H9 (cell line): ENCODE results near the gene CD19. TPM values are rescaled to one million over a fixed set of nuclear protein-coding genes. Genes with fewer than 3 reads are reported as not detected.

Experiments
- DNase-seq: peaks from one replicate; pipeline ENCODE4 v3.0.0-alpha.2; 2017
- H2AFZ ChIP-seq: one replicate; pipeline ENCODE4 v1.6.1; 2013; ENCODE audit warnings: mild to moderate bottlenecking, low read length, control low read depth, moderate library complexity
- H2AK5ac ChIP-seq: 2 replicates; pipeline ENCODE4 v1.6.1; 2013; ENCODE audit warnings: low read length, control low read depth, mixed read lengths; ENCODE audit not compliant: insufficient read length
- H2BK120ac ChIP-seq: one replicate; pipeline ENCODE4 v1.6.1; 2013; ENCODE audit warnings: low read depth, mild to moderate bottlenecking, low read length, control low read depth, inconsistent platforms; ENCODE audit not compliant: poor library complexity, severe bottlenecking
- H2BK12ac ChIP-seq: 2 replicates; pipeline ENCODE4 v1.6.1; 2013; ENCODE audit warnings: low read length, control low read depth, mixed read lengths, low read depth; ENCODE audit not compliant: insufficient read length
- H2BK15ac ChIP-seq: 2 replicates; pipeline ENCODE4 v1.6.1; 2013; ENCODE audit warnings: low read depth, low read length, control low read depth
- H2BK20ac ChIP-seq: one replicate; pipeline ENCODE4 v1.6.1; 2013; ENCODE audit warnings: low read depth, mild to moderate bottlenecking, low read length, control low read depth, inconsistent platforms; ENCODE audit not compliant: poor library complexity, severe bottlenecking
- H2BK5ac ChIP-seq: 2 replicates; pipeline ENCODE4 v1.6.1; 2013; ENCODE audit warnings: low read length, control low read depth, mixed read lengths; ENCODE audit not compliant: insufficient read length
- H3K14ac ChIP-seq: 2 replicates; pipeline ENCODE4 v1.6.1; 2013; ENCODE audit warnings: low read length, control low read depth; ENCODE audit not compliant: insufficient read depth
- H3K18ac ChIP-seq: 2 replicates; pipeline ENCODE4 v1.6.1; 2013; ENCODE audit warnings: low read depth, mild to moderate bottlenecking, mixed read lengths, low read length, control low read depth; ENCODE audit not compliant: insufficient read length
- H3K23ac ChIP-seq: 2 replicates; pipeline ENCODE4 v1.6.1; 2013; ENCODE audit warnings: low read length, control low read depth, mixed read lengths, low read depth; ENCODE audit not compliant: insufficient read length
- H3K23me2 ChIP-seq: 2 replicates; pipeline ENCODE4 v1.6.1; 2013; ENCODE audit warnings: low read depth, mild to moderate bottlenecking, mixed read lengths, low read length, control low read depth; ENCODE audit not compliant: insufficient read length, poor library complexity, severe bottlenecking
- H3K27ac ChIP-seq: 2 replicates; pipeline ENCODE4 v1.5.1; 2013; ENCODE audit warnings: low read length, control low read depth, mixed read lengths, low read depth; ENCODE audit not compliant: insufficient read length
- H3K27me3 ChIP-seq: 2 replicates; pipeline ENCODE4 v1.6.1; 2013; ENCODE audit warnings: low read length, control low read depth, inconsistent platforms; ENCODE audit not compliant: insufficient read depth
- H3K4ac ChIP-seq: 2 replicates; pipeline ENCODE4 v1.6.1; 2013; ENCODE audit warnings: low read depth, mild to moderate bottlenecking, control low read depth, inconsistent platforms, low read length, moderate library complexity
- H3K4me1 ChIP-seq: 2 replicates; pipeline ENCODE4 v1.6.1; 2013; ENCODE audit warnings: low read length, control low read depth, inconsistent platforms; ENCODE audit not compliant: insufficient read depth
- H3K4me2 ChIP-seq: 2 replicates; pipeline ENCODE4 v1.6.1; 2013; ENCODE audit warnings: low read length, control low read depth, mixed read lengths; ENCODE audit not compliant: insufficient read length, insufficient read depth
- H3K56ac ChIP-seq: 2 replicates; pipeline ENCODE4 v1.6.1; 2013; ENCODE audit warnings: low read depth, mild to moderate bottlenecking, mixed read lengths, low read length, control low read depth; ENCODE audit not compliant: insufficient read length
- H3K79me1 ChIP-seq: 2 replicates; pipeline ENCODE4 v1.6.1; 2013; ENCODE audit warnings: low read depth, mild to moderate bottlenecking, moderate library complexity, low read length, control low read depth, inconsistent platforms; ENCODE audit not compliant: insufficient read depth, poor library complexity, severe bottlenecking
- H3K79me2 ChIP-seq: 2 replicates; pipeline ENCODE4 v1.6.1; 2013; ENCODE audit warnings: low read length, control low read depth, inconsistent platforms; ENCODE audit not compliant: insufficient read depth
- H3K9ac ChIP-seq: 2 replicates; pipeline ENCODE4 v1.6.1; 2013; ENCODE audit warnings: low read length, control low read depth, mixed read lengths; ENCODE audit not compliant: insufficient read length; ENCODE audit errors: extremely low read depth
- H3K9me3 ChIP-seq: one replicate; pipeline ENCODE4 v1.6.1; 2013; ENCODE audit warnings: low read depth, low read length, inconsistent platforms; ENCODE audit not compliant: control insufficient read depth
- H3T11ph ChIP-seq: one replicate; pipeline ENCODE4 v1.6.1; 2013; ENCODE audit warnings: mild to moderate bottlenecking, low read length, control low read depth, inconsistent platforms
- H4K20me1 ChIP-seq: one replicate; pipeline ENCODE4 v1.6.1; 2013; ENCODE audit not compliant: control insufficient read depth, insufficient read length, insufficient read depth
- H4K5ac ChIP-seq: 2 replicates; pipeline ENCODE4 v1.6.1; 2013; ENCODE audit warnings: low read depth, mild to moderate bottlenecking, mixed read lengths, low read length, control low read depth; ENCODE audit not compliant: insufficient read length
- H4K8ac ChIP-seq: replicated peaks from 2 replicates; pipeline ENCODE4 v1.6.1; 2013; ENCODE audit warnings: low read length, control low read depth, mixed read lengths, low read depth; ENCODE audit not compliant: insufficient read length
- H4K91ac ChIP-seq: 2 replicates; pipeline ENCODE4 v1.6.1; 2013; ENCODE audit warnings: low read depth, mild to moderate bottlenecking, moderate library complexity, mixed read lengths, low read length, control low read depth; ENCODE audit not compliant: insufficient read length
- H3K27ac Mint-ChIP-seq, 3 experiments: 2 replicates in 2 of 3; 3 replicates in 1 of 3; pipeline ENCODE4 v1.8.0; 2020 to 2021; ENCODE audit warnings: mixed read lengths in 3 of 3, mild to moderate bottlenecking in 1 of 3, moderate library complexity in 1 of 3
- H3K27me3 Mint-ChIP-seq: 2 replicates; pipeline ENCODE4 v1.8.0; 2021; ENCODE audit warnings: low read depth, mild to moderate bottlenecking, moderate library complexity, mixed read lengths
- H3K36me3 Mint-ChIP-seq, 3 experiments: 2 replicates in 2 of 3; 3 replicates in 1 of 3; pipeline ENCODE4 v1.8.0; 2020 to 2021; ENCODE audit warnings: low read depth in 3 of 3, mixed read lengths in 3 of 3; ENCODE audit not compliant: insufficient read depth in 1 of 3
- H3K4me1 Mint-ChIP-seq, 2 experiments: 2 replicates each; pipeline ENCODE4 v1.8.0; 2020; ENCODE audit warnings: mixed read lengths in 2 of 2
- H3K4me3 Mint-ChIP-seq, 2 experiments: 2 replicates in 1 of 2; 3 replicates in 1 of 2; pipeline ENCODE4 v1.8.0; 2020 to 2021; ENCODE audit warnings: mild to moderate bottlenecking in 2 of 2, mixed read lengths in 2 of 2, moderate library complexity in 1 of 2
- H3K9me3 Mint-ChIP-seq, 2 experiments: 2 replicates in 1 of 2; 3 replicates in 1 of 2; pipeline ENCODE4 v1.8.0; 2020; ENCODE audit warnings: mild to moderate bottlenecking in 2 of 2, mixed read lengths in 2 of 2, moderate library complexity in 1 of 2
- CTCF ChIP-seq: fragments of 200-600 bp; sonication (generic); conservative IDR thresholded peaks from 3 replicates; pipeline ENCODE4 v1.8.0; 2021; ENCODE audit warnings: antibody characterized with exemption, mild to moderate bottlenecking
- WGBS: extraction: QIAGEN DNeasy Blood & Tissue Kit; methylation state at CpG from one replicate; pipeline ENCODE4 v1.1.7; 2013; ENCODE audit warnings: missing lambda C conversion rate, low lambda C conversion rate, mixed read lengths; ENCODE audit not compliant: insufficient read length; ENCODE audit errors: extremely low coverage; 5-methylcytosine and 5-hydroxymethylcytosine counted together
- total RNA-seq: library from RNA; stranded (reverse); gene quantifications from 2 replicates; pipeline ENCODE4 v1.2.1, GENCODE V29; 2021

Gene CD19
- total RNA-seq, 1 experiment from 2014 or later = 0.50 TPM

DNA sequence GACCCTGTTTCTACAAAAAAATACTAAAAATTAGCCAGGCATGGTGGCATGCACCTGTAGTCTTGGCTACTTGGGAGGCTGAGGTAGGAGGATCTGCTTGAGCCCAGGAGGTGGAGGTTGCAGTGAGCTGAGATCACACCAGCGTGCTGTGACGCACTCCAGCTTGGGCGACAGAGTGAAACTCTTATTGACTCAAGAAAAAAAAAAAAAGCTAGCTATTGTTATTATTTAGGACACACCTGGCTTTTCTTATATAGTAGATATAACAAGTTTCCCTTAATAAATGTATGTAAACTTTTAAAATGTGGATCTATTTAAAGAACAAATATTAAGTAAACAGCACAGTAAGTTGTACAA is 8.6 kb upstream of the CD19 start:
- Histone ChIP-seq H3K14ac (no peak overlapping the region), H3K4ac (no peak overlapping the region), H4K8ac (no peak overlapping the region), H3K79me1 (no peaks in the 10 kb centered on the region), H2BK20ac (no peak overlapping the region), H3K23me2 (peaks cover 12% of the 10 kb centered on the region), H2BK5ac (no peak overlapping the region), H3K27me3 (no peaks in the 10 kb centered on the region), H3T11ph (no peak overlapping the region), H2AFZ (no peak overlapping the region), H3K9me3 (no peaks in the 10 kb centered on the region), H4K91ac (no peak overlapping the region), H3K18ac (no peak overlapping the region), H2BK120ac (no peak overlapping the region), H4K20me1 (no peaks in the 10 kb centered on the region), H3K23ac (no peak overlapping the region), H3K4me1 (no peaks in the 10 kb centered on the region), H2BK12ac (no peak overlapping the region), H3K4me2 (peak overlapping the region; percentile 90), H4K5ac (no peak overlapping the region), H2BK15ac (no peak overlapping the region), H3K9ac (no peak overlapping the region), H3K27ac (no peak overlapping the region), H2AK5ac (no peak overlapping the region), H3K79me2 (no peaks in the 10 kb centered on the region), H3K56ac (no peak overlapping the region)
- Mint-ChIP-seq H3K4me1 (peaks cover 11 to 15% of the 10 kb centered on the region in 2 experiments), H3K36me3 (peaks cover 0 to 18% (median 11%) of the 10 kb centered on the region in 3 experiments; a peak in 6 of 7 replicates), H3K27me3 (no peaks in the 10 kb centered on the region), H3K27ac (peak overlapping the region in 1 of 3 experiments; percentile 21; a peak in 1 of 7 replicates), H3K4me3 (peak overlapping the region; percentile 91 to 96), H3K9me3 (no peaks in the 10 kb centered on the region)
- WGBS = no CpG with 5 or more reads among the region's 3 CpGs
- TF ChIP-seq CTCF = no peak
- DNase-seq = no peak
